SH-SY5Y (cell line): ENCODE results near the gene MC1R.

Experiments used
- GATA2 ChIP-seq: IDR thresholded peaks from 2 replicates; pipeline ENCODE4 v1.6.1; 2011; ENCODE audit warnings: mild to moderate bottlenecking, low read depth, low read length
- GATA3 ChIP-seq: IDR thresholded peaks from 2 replicates; pipeline ENCODE4 v1.6.1; 2011; ENCODE audit warnings: low read depth, mild to moderate bottlenecking, low read length, moderate library complexity

- no peak for TF ChIP-seq GATA2
- no peak for TF ChIP-seq GATA3
Measured at GRCh38 chr16:89871895-89872294, 46.8 kb upstream of the MC1R start.
